ENCODE data around the gene MAGT1.

Gene MAGT1

GRCh38 chrX:77795124-77795523 lies 100.1 kb downstream of the MAGT1 start:
- no peaks in the 10 kb centered on the region for H4K20me1 ChIP-seq (ENCODE audit: low read depth, low read length)

GRCh38 chrX:77793946-77794345 lies 101.3 kb downstream of the MAGT1 start:
- no peaks in the 10 kb centered on the region for H4K20me1 ChIP-seq (ENCODE audit: low read depth, low read length)
- TF ChIP-seq EZH2phosphoT487 (conservative IDR thresholded peaks at IDR 0.05; ENCODE audit: low read length) (no peak), CTCF (IDR thresholded peaks at IDR 0.05; ENCODE audit: insufficient read depth, low read length, poor library complexity, severe bottlenecking) (no peak)
- no peak overlapping the region for H3K27ac ChIP-seq (ENCODE audit: low read depth, low read length)
- no peak overlapping the region for H2AFZ ChIP-seq (ENCODE audit: low read depth, low read length, severe bottlenecking)
- no peaks in the 10 kb centered on the region for H3K79me2 ChIP-seq (ENCODE audit: insufficient read depth, low read length)
- no peak overlapping the region for H3K4me2 ChIP-seq (ENCODE audit: low read depth, low read length, poor library complexity, severe bottlenecking)
- no peaks in the 10 kb centered on the region for H3K9me2 ChIP-seq (replicated peaks; ENCODE audit: insufficient read depth, low read length)
- no peaks in the 10 kb centered on the region for H3K27me3 ChIP-seq (ENCODE audit: low read length)
- no peaks in the 10 kb centered on the region for H3K9me3 ChIP-seq (ENCODE audit: insufficient read depth, low read length)
- no peak overlapping the region for H3K4me3 ChIP-seq (ENCODE audit: insufficient read depth, low read length, poor library complexity, severe bottlenecking)
- H3F3A ChIP-seq (ENCODE audit: insufficient read depth): no peaks in the 10 kb centered on the region
- H3K36me3 ChIP-seq (ENCODE audit: low read length): no peaks in the 10 kb centered on the region
- H3K9ac ChIP-seq (ENCODE audit: low read length): no peak overlapping the region

More at GRCh38 chrX:77795124-77795523, 100.1 kb downstream of the MAGT1 start:
- Histone ChIP-seq H3K79me2 (ENCODE audit: insufficient read depth, low read length) (no peaks in the 10 kb centered on the region), H3K4me3 (ENCODE audit: insufficient read depth, low read length, poor library complexity, severe bottlenecking) (no peak overlapping the region), H3K9me2 (replicated peaks; ENCODE audit: insufficient read depth, low read length) (no peaks in the 10 kb centered on the region), H3K36me3 (ENCODE audit: low read length) (no peaks in the 10 kb centered on the region), H3K9me3 (ENCODE audit: insufficient read depth, low read length) (no peaks in the 10 kb centered on the region), H2AFZ (ENCODE audit: low read depth, low read length, severe bottlenecking) (no peak overlapping the region), H3K27me3 (ENCODE audit: low read length) (no peaks in the 10 kb centered on the region), H3F3A (ENCODE audit: insufficient read depth) (no peaks in the 10 kb centered on the region), H3K4me2 (ENCODE audit: low read depth, low read length, poor library complexity, severe bottlenecking) (no peak overlapping the region), H3K27ac (ENCODE audit: low read depth, low read length) (no peak overlapping the region), H3K9ac (ENCODE audit: low read length) (no peak overlapping the region)
- TF ChIP-seq CTCF (IDR thresholded peaks at IDR 0.05; ENCODE audit: insufficient read depth, low read length, poor library complexity, severe bottlenecking): no peak
- no peak for TF ChIP-seq EZH2phosphoT487 (conservative IDR thresholded peaks at IDR 0.05; ENCODE audit: low read length)

- Histone ChIP-seq H3K4me2 (ENCODE audit: low read depth, low read length, poor library complexity, severe bottlenecking) (no peak overlapping the region), H2AFZ (ENCODE audit: low read depth, low read length, severe bottlenecking) (no peak overlapping the region), H4K20me1 (ENCODE audit: low read depth, low read length) (no peaks in the 10 kb centered on the region), H3K79me2 (ENCODE audit: insufficient read depth, low read length) (peaks cover 31% of the 10 kb centered on the region), H3K9ac (ENCODE audit: low read length) (no peak overlapping the region), H3K27me3 (ENCODE audit: low read length) (no peaks in the 10 kb centered on the region), H3K27ac (ENCODE audit: low read depth, low read length) (no peak overlapping the region), H3K9me2 (replicated peaks; ENCODE audit: insufficient read depth, low read length) (no peaks in the 10 kb centered on the region), H3K36me3 (ENCODE audit: low read length) (no peaks in the 10 kb centered on the region), H3K9me3 (ENCODE audit: insufficient read depth, low read length) (no peaks in the 10 kb centered on the region), H3F3A (ENCODE audit: insufficient read depth) (no peaks in the 10 kb centered on the region), H3K4me3 (ENCODE audit: insufficient read depth, low read length, poor library complexity, severe bottlenecking) (no peak overlapping the region)
- no peak for TF ChIP-seq EZH2phosphoT487 (conservative IDR thresholded peaks at IDR 0.05; ENCODE audit: low read length)
- TF ChIP-seq CTCF (IDR thresholded peaks at IDR 0.05; ENCODE audit: insufficient read depth, low read length, poor library complexity, severe bottlenecking): no peak
These were observed 107.2 kb downstream of the MAGT1 start for GRCh38 chrX:77788050-77788449.
